ENCODE data around the gene MIEN1.

GRCh38 chr17:39705786-39706348 is 24.5 kb downstream of the MIEN1 start:
- TF ChIP-seq CTCF (IDR thresholded peaks at IDR 0.05) (no peak), EZH2 (IDR thresholded peaks at IDR 0.05) (no peak), EZH2phosphoT487 (IDR thresholded peaks at IDR 0.05) (no peak)

All from neural progenitor cell (in vitro differentiated cells).